Astrocyte (in vitro differentiated cells and primary cell): ENCODE measurements around the gene DAAM2. TPM values are rescaled to one million over a fixed set of nuclear protein-coding genes. Genes with fewer than 3 reads are reported as not detected.

Source experiments
- DNase-seq: peaks from one replicate; pipeline ENCODE4 v3.0.0-alpha.2; 2010; ENCODE audit warnings: low read depth
- FAIRE-seq: peaks from 2 replicates; lab custom pipeline; 2011; peaks lifted over from hg19 to GRCh38; lab: Jason Lieb, UNC
- H2AFZ ChIP-seq: 2 replicates; pipeline ENCODE4 v1.6.0; 2012; ENCODE audit warnings: low read depth, low read length, inconsistent platforms
- H3K27ac ChIP-seq: 2 replicates; pipeline ENCODE4 v1.5.1; 2011; ENCODE audit warnings: low read depth, low read length, inconsistent platforms
- H3K27me3 ChIP-seq: 2 replicates; pipeline ENCODE4 v1.6.0; 2011; ENCODE audit warnings: low read length, inconsistent platforms; ENCODE audit not compliant: insufficient read depth
- H3K36me3 ChIP-seq: 2 replicates; pipeline ENCODE4 v1.5.1; 2011; ENCODE audit warnings: low read length, inconsistent platforms; ENCODE audit not compliant: insufficient read depth
- H3K4me1 ChIP-seq: 2 replicates; pipeline ENCODE4 v1.5.1; 2011; ENCODE audit warnings: low read length, inconsistent platforms; ENCODE audit not compliant: insufficient read depth
- H3K4me2 ChIP-seq: 2 replicates; pipeline ENCODE4 v1.6.0; 2012; ENCODE audit warnings: low read length, inconsistent platforms
- H3K4me3 ChIP-seq: 2 replicates; pipeline ENCODE4 v1.5.1; 2011; ENCODE audit warnings: low read depth, mild to moderate bottlenecking, low read length, inconsistent platforms; ENCODE audit not compliant: insufficient read depth
- H3K79me2 ChIP-seq: 2 replicates; pipeline ENCODE4 v1.6.0; 2012; ENCODE audit warnings: mild to moderate bottlenecking, low read length, inconsistent platforms; ENCODE audit not compliant: insufficient read depth
- H3K9ac ChIP-seq: 2 replicates; pipeline ENCODE4 v1.6.0; 2012; ENCODE audit warnings: mild to moderate bottlenecking, low read length, inconsistent platforms
- H3K9me3 ChIP-seq: 2 replicates; pipeline ENCODE4 v1.5.1; 2012; ENCODE audit warnings: low read depth, mild to moderate bottlenecking, low read length, inconsistent platforms; ENCODE audit not compliant: insufficient read depth
- H4K20me1 ChIP-seq: 2 replicates; pipeline ENCODE4 v1.6.0; 2012; ENCODE audit warnings: low read length, inconsistent platforms; ENCODE audit not compliant: insufficient read depth
- H3K27ac Mint-ChIP-seq: one replicate; pipeline ENCODE4 v1.8.0; 2021; ENCODE audit warnings: mild to moderate bottlenecking, mixed read lengths; ENCODE audit not compliant: unreplicated experiment
- H3K27me3 Mint-ChIP-seq: one replicate; pipeline ENCODE4 v1.8.0; 2021; ENCODE audit warnings: low read depth, mixed read lengths; ENCODE audit not compliant: unreplicated experiment
- H3K36me3 Mint-ChIP-seq: one replicate; pipeline ENCODE4 v1.8.0; 2021; ENCODE audit warnings: low read depth, mixed read lengths; ENCODE audit not compliant: unreplicated experiment
- H3K4me1 Mint-ChIP-seq: one replicate; pipeline ENCODE4 v1.8.0; 2021; ENCODE audit warnings: low read depth, mixed read lengths; ENCODE audit not compliant: unreplicated experiment
- H3K4me3 Mint-ChIP-seq: one replicate; pipeline ENCODE4 v1.8.0; 2021; ENCODE audit warnings: mild to moderate bottlenecking, moderate library complexity, mixed read lengths; ENCODE audit not compliant: unreplicated experiment
- H3K9me3 Mint-ChIP-seq: one replicate; pipeline ENCODE4 v1.8.0; 2021; ENCODE audit warnings: mild to moderate bottlenecking, mixed read lengths; ENCODE audit not compliant: unreplicated experiment
- EZH2 ChIP-seq: IDR thresholded peaks from 2 replicates; pipeline ENCODE4 v1.6.1; 2012; ENCODE audit warnings: mild to moderate bottlenecking, low read length, inconsistent platforms; ENCODE audit not compliant: insufficient read depth
- total RNA-seq: library from RNA; stranded (reverse); gene quantifications from 2 replicates; pipeline ENCODE4 v1.2.1, GENCODE V29; 2021
- TF ChIP-seq, protein P1 (sequence below): IDR thresholded peaks from 2 replicates; pipeline ENCODE4 v1.5.1; 2011; ENCODE audit warnings: low read depth, mild to moderate bottlenecking, inconsistent platforms, low read length, moderate library complexity; ENCODE audit not compliant: insufficient read depth

DAAM2 gene
- total RNA-seq, 1 donor from 2014 or later: 38.4 TPM

- H3K27ac Mint-ChIP-seq: peak overlapping the region; percentile 7
- FAIRE-seq (no peak), DNase-seq (no peak)
- TF ChIP-seq, protein P1, sequence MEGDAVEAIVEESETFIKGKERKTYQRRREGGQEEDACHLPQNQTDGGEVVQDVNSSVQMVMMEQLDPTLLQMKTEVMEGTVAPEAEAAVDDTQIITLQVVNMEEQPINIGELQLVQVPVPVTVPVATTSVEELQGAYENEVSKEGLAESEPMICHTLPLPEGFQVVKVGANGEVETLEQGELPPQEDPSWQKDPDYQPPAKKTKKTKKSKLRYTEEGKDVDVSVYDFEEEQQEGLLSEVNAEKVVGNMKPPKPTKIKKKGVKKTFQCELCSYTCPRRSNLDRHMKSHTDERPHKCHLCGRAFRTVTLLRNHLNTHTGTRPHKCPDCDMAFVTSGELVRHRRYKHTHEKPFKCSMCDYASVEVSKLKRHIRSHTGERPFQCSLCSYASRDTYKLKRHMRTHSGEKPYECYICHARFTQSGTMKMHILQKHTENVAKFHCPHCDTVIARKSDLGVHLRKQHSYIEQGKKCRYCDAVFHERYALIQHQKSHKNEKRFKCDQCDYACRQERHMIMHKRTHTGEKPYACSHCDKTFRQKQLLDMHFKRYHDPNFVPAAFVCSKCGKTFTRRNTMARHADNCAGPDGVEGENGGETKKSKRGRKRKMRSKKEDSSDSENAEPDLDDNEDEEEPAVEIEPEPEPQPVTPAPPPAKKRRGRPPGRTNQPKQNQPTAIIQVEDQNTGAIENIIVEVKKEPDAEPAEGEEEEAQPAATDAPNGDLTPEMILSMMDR: no peak
- no peak for TF ChIP-seq EZH2
- H3K27me3 ChIP-seq: no peaks in the 10 kb centered on the region
- H3K4me1 Mint-ChIP-seq: peaks cover 70% of the 10 kb centered on the region
- peaks cover 5% of the 10 kb centered on the region for H3K36me3 Mint-ChIP-seq
- H3K4me2 ChIP-seq: no peak overlapping the region
- no peak overlapping the region for H3K4me3 Mint-ChIP-seq
- H3K9ac ChIP-seq: no peak overlapping the region
- no peaks in the 10 kb centered on the region for H3K9me3 Mint-ChIP-seq
- H4K20me1 ChIP-seq: no peaks in the 10 kb centered on the region
- H3K27me3 Mint-ChIP-seq: no peaks in the 10 kb centered on the region
- no peak overlapping the region for H3K27ac ChIP-seq
- peaks cover 4% of the 10 kb centered on the region for H3K79me2 ChIP-seq
- H3K4me3 ChIP-seq: no peak overlapping the region
- peaks cover 42% of the 10 kb centered on the region for H3K4me1 ChIP-seq
- H3K9me3 ChIP-seq: no peaks in the 10 kb centered on the region
- H3K36me3 ChIP-seq: no peaks in the 10 kb centered on the region
- H2AFZ ChIP-seq: no peak overlapping the region
These were observed 16.2 kb downstream of the DAAM2 start for GRCh38 chr6:39808346-39808745.

DNA sequence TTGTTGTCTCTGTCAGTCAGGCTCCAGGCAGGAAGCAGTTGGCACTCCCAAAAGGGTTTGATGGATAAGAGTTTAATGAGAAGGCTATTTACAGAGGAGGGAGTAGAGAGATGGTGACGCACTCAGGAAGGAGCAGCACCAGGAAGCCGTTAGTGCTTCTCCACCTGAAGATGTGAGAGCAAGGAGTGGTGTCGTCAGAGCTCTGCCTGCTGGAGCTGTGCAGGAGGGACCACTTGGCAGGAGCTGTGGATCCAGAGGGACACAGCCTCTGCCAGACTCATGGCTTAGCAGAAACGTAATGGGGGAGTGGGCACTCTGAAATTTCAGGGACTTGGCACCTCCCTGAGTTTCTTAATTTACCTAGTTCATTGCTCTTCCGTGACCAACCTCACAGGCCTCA, 16.8 kb downstream of the DAAM2 start:
- no peak for FAIRE-seq
- Histone ChIP-seq H4K20me1 (no peaks in the 10 kb centered on the region), H3K4me3 (no peak overlapping the region), H3K9me3 (no peaks in the 10 kb centered on the region), H3K79me2 (peaks cover 2% of the 10 kb centered on the region), H3K9ac (no peak overlapping the region), H3K4me1 (peaks cover 43% of the 10 kb centered on the region), H3K27ac (no peak overlapping the region), H3K27me3 (no peaks in the 10 kb centered on the region), H2AFZ (no peak overlapping the region), H3K4me2 (no peak overlapping the region), H3K36me3 (no peaks in the 10 kb centered on the region)
- no peak for TF ChIP-seq EZH2
- TF ChIP-seq, protein P1: no peak
- Mint-ChIP-seq H3K27ac (no peak overlapping the region), H3K4me1 (peaks cover 70% of the 10 kb centered on the region), H3K36me3 (peaks cover 6% of the 10 kb centered on the region), H3K27me3 (no peaks in the 10 kb centered on the region), H3K4me3 (no peak overlapping the region), H3K9me3 (no peaks in the 10 kb centered on the region)
- peak; percentile 68 for DNase-seq

DNA sequence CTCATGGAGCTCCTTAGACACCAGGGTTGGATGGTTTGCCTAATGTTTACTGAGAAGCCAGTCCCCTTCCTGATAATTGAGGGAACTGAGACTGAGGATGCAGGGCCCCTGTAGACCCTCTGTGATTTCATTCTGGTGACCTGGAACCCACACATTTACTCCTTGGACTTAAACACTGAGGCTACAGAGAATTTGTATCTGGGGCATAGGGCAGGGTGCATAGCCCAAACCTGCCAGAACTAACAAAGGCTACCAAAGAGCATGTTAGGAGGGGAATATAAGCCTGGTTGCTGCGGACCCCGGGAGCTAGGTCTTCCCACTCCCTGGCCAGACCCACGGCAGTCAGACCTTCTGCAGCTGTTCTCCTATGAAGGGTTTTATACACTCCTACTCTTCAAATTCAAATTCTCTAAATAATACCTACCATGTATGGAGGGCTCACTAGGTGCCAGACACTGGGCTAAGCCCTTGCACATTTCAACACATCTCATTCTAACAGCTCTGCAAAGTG, 19.7 kb downstream of the DAAM2 start:
- TF ChIP-seq, protein P1: no peak
- no peak for TF ChIP-seq EZH2
- H3K27ac Mint-ChIP-seq: peak overlapping the region; percentile 10

More for the DNA sequence above, 19.7 kb downstream of the DAAM2 start:
- Histone ChIP-seq H3K27ac (no peak overlapping the region), H3K36me3 (no peaks in the 10 kb centered on the region), H4K20me1 (no peaks in the 10 kb centered on the region), H3K9me3 (no peaks in the 10 kb centered on the region), H3K4me2 (no peak overlapping the region), H3K27me3 (no peaks in the 10 kb centered on the region), H3K79me2 (no peaks in the 10 kb centered on the region), H3K4me3 (no peak overlapping the region), H3K9ac (no peak overlapping the region), H2AFZ (no peak overlapping the region), H3K4me1 (peaks cover 24% of the 10 kb centered on the region)
- FAIRE-seq: no peak
- Mint-ChIP-seq H3K9me3 (no peaks in the 10 kb centered on the region), H3K27me3 (no peaks in the 10 kb centered on the region), H3K4me1 (peaks cover 52% of the 10 kb centered on the region), H3K36me3 (peaks cover 15% of the 10 kb centered on the region), H3K4me3 (peak overlapping the region; percentile 46)
- DNase-seq: no peak
